ENCODE measurements around the gene GGA2.
"Not testable (repeated sequence)": the region's sequence is repeated elsewhere in the genome, so short reads cannot be mapped to it uniquely, and the experiment has no call there.

GGA2 gene

DNA sequence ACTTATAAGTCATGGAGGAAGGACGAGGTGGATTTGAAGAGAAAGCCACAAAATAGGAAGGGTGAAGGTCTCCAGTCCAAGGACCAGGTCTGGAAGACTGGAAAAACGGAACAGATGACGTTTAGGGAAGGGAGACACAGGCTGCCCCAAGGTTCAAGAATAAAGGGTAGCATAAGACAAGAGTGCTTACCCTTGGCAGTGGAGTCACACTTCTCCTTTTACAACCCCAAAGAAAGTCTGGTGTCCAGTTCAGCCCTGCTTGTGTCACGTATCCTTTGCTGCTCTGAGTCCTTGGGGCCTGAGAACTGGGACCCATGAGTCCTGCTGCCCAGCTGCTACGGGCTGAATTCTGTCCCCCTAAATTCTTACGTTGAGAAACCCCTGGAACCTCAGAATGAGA lies 13.0 kb upstream of the GGA2 start:
- no peak for FAIRE-seq

DNA sequence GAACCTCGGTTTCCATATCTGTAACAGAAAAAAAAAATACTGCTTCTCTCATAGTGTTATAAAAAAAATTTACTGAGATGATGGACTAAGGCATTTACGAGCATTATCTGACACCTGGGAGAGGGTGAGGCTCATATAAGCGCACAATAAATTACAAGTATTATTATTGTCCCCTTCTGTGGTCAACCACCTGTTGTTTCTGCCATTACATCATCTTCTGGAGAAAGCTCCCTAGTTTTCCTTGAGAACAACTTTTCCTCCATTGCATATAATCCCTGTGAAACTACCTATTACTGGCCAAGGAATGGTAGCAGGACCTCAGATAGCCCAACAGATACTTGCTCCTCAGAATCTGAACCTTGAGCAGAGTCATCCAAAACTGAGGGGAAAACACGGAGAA lies 11.7 kb upstream of the GGA2 start:
- FAIRE-seq = no peak

DNA sequence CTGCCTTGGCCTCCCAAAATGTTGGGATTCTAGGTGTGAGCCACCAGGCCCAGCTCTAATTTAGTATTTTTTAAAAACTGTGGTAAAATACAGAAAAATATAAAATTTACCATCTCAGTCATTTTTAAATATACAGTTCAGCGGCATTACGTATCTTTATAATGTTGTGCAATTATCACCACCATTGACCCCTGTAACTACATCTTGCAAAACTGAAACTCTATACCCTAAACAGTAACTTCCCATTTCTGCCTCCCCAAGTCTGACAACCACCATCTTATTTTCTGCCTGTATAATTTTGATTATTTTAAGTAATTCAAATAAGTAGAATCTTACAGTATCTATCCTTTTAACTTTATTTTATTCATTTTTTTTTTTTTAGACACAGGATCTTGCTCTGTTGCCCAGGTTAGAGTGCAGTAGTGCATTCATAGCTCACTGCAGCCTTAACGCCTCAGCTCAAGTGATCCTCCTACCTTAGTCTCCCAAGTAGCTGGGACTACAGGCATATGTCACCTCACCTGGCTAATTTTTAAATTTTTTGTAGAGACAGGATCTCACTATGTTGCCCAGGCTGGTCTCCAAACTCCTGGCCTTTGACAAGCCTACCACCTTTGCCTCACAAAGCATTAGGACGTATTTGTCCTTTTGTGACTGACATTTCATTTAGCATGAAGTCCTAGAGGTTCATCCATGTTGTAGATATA lies 10.9 kb upstream of the GGA2 start:
- no peak for FAIRE-seq

DNA sequence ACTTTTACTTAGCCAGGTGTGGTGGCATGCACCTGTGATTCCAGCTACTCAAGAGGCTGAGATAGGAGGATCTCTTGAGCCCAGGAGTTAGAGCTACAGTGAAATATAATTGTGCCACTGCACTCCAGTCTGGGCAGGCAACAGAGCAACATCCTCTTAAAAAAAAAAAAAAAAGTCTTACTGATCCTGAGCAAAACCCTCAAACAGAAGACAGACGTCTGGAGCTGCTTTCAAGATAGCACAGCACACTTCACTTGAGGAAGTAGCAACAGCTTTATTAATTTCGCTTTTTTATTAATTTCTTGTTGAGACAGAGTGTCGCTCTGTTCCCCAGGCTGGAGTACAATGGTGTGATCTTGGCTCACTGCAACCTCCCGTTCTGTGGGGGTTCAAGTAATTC lies 10.2 kb upstream of the GGA2 start:
- no peak for FAIRE-seq

DNA sequence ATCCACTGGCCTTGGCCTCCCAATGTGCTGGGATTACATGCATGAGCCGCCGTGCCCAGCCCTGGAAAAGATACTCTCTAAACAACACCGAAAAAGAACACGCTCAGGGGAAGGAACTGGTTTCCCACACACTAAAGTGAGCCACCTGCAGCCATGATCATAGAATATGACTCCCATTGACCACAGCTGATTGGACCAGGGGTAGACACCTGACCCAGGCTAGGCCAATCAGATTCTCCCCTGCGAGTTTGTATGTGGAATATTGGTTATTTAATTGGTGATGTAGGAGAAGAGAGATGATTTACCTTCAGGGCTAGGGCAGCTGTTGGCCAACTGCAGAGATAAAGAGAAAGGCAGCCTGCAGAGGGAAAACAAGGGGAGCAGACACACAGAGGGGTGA lies 9.0 kb upstream of the GGA2 start:
- FAIRE-seq = no peak

DNA sequence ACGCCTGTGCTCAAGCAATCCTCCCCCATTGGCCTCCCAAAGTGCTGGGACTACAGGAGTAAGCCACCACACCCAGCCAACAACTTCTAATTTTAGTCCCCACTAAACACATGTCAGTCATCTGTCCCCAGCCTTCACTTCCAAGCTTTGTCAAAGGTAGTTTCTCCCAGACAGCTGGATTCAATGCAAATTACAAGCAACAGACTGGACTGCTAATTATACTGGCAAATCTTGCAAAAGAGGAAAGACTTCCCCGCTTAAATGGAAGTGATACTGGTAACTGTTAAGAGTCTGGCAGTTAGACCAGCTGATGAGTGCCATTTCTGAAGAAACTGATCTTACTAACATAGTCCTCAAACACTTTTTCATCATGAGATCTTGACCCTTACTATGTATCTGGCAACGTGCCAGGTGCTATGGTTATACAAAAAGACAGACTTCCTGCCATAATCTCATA lies 8.2 kb upstream of the GGA2 start:
- FAIRE-seq = no peak

DNA sequence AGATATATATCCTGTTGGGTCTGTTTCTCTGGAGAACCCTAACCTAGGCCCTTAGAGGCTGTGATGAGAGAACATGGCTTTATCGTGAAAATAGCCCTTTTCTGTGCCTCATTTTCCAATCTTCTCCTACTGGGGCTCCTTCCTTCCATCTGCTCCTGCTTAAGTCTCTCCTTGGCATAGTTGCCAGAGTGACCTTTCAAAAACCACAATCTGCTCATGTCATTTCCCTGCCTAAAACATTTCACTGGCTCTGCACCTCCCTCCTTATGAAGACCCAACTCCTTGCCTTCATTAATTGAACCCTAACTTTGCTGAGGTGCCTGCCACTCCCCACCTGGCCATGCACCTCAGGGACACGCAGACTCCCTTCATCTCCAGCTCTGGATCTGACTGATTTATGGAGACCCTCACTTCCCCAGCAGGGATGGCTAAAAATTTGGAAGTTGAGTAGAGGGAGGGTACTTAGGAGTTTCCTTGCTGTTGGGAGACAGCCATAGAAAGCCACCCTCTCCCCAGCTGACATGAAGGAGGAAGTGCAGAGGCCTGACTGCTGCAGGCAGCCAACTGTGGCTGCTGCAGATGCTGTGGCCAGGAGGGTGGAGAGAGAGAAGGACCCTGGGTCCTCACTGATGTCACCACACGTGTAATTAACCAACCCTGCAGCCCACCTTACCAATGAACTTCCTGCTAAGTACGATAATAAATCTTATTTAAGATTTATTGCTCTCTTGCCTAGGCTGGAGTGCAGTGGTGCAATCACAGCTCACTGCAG lies 6.3 kb upstream of the GGA2 start:
- FAIRE-seq = no peak

DNA sequence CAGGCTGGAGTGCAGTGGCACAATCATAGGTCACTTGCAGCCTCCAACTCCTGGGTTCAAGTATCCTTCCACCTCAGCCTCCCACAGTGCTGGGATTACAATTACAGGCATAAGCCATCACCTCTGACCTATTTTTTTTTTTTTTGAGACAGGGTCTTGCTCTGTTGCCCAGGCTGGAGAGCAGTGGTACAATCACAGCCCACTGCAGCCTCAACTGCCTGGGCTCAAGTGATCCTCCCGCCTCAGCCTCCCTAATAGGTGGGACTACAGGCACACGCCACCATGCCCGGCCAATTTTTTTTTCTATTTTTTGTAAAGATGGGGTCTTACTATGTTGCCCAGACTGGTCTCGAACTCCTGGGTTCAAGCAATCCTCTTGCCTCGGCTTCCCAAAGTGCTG lies 5.6 kb upstream of the GGA2 start:
- FAIRE-seq = no peak

DNA sequence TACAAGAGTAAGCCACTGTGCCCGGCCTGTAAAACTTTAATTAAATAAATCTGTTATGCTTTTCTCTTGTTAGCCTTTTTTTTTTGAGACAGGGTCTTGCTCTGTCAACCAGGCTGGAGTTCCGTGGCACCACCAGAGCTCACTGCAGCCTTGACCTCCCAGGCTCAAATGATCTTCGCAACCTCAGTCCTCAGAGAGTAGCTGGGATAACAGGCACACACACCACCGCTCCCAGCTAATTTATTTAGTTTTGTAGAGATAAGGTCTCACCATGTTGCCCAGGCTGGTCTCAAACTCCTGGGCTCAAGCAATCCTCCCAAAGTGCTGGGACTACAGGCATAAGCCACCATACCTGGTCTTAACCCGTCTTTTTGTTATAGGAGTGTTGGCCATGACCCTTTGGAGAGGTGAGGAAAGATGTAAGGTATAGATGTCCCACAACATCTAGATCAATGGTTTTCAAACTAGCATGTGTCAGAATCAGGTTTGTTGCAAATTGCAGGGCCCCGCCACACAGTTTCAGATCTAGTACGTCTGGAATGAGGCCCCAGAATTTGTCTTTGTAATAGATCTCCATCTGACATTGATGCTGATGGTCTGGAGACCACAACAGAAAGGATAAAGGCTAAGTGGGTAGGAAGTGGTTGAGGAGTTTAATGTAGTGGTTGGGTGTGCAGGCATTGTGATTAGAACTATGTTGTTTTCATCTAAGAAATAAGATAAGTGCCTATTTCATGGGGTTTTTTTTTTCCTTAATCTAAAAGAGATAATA lies 4.3 kb upstream of the GGA2 start:
- FAIRE-seq = no peak

DNA sequence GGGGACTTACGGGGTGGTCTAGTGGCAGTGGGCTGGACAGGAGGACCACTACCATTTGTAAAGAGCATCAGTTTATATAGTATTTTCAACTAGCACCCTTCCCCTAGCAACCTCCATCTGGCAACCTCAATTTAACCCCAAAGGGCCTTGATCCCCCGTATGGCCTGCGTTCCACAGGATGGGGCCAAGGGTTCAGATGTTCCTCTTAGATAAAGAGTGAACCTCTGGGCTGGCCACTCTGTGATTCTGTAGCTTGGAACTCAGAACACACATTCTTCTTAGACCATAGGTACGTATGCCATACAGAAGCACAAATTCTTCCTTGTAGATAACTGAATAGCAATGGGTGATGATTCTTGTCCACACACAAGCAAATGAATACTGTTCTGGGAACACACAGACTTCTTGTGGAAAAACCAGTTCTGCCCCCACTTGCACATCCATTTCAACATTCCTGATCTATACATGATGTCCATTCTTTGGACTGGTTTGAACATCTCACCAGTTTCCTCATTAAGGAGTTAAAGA lies 1.9 kb upstream of the GGA2 start:
- no peak for FAIRE-seq

DNA sequence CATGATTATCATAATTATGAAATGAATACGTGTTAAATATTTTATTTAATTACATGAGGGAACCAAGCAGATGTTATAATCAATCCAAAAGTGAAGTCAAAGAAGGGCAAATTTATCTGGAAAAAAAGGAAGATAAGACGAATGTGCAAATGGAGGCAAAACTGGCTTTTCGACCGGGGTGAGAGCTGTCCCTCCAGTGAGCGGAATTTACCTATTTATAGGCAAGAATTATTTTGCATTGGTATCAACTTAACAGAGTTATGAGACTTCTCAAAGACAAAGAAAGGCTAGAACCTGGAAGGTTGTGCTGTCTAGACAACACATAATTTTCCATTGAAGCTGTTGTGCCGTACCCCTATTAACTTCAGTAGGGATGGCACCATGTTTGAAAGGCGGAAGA lies 1.4 kb upstream of the GGA2 start:
- FAIRE-seq = no peak

DNA sequence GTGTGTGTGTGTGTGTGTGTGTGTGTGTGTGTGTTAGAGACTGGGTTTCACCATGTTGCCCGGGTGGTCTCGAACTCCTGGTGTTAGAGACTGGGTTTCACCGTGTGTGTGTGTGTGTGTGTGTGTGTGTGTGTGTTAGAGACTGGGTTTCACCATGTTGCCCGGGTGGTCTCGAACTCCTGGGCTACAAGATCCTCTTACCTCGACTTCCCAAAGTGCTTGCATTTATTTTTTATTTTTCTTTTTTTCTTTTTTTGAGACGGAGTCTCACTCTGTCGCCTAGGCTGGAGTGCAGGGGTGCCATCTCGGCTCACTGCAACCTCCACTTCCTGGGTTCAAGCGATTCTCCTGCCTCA lies 599 bp upstream of the GGA2 start:
- not testable (repeated sequence) for FAIRE-seq

DNA sequence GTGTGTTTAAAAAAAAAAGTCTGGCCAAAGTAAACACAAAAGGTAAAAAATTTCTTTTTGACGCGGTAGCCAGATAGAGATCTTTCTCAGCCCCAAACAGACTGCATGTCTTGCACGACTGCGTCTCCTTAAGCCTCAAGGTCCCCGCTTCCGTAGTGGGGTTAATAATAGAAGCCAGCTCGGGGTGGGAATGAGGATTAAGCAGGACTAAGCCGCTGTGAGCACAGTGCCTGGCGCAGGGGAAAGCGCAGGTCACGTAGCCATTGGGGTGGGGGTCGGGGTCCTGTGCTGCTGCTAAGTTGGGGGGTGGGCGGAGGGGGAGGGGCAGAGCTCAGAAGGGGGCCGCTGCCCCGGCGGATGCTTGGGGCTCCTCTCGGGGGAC lies 521 bp downstream of the GGA2 start:
- no peak for FAIRE-seq

DNA sequence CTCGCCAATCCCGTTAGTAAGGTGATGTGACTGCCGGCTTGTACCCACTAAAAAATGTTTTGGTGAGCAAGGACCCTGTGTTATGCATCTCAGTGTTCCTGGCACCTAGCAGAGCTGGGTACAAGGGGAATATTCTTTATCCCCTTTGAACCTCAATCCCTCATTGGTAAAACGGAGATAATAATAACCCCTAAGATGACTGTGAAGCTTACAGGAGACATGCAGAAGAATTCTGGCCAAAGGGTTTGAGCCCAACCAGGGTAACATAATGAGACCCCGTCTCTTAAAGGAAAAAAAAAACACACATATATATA lies 896 bp downstream of the GGA2 start:
- FAIRE-seq = no peak

DNA sequence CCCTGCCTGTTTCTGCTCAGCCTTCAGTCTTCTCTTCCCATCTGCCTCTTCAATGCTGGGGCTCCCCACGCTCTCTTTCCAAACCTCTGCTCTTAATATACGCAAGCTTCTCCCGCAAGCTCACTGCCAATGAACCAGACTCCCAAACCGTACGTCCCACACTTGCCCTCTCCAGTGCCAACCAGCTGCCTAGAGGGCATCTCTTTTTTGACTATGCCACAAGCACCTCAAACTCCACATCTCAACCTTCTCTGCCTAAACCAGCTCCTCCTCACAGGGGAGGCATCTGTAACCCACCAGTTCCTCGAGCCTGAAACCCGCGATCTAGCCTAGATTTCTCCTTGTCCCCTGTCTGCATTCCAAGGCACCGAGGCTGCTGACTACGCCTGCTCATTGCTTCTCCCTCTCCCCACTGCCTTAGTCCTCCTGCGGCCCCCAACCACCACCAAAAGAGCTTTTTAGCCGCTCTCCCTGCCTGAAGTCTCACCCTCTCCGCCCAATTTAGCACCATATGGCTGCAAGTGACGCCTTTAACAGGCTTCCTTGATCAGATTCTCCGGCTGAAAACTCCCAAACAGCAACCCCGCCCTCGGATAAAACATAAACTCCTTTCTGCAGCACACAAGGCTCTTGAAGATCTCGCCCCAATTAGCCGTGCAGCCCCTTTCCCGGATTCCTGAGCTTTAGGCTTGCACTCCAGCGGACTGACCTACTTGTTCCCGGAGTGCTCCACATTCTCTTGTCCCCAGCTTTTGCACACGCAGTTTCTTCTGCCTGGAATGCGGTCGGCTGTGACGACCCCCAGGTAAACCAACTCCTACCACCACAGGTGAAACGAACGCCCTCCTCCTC lies 1.5 kb downstream of the GGA2 start:
- FAIRE-seq = no peak

DNA sequence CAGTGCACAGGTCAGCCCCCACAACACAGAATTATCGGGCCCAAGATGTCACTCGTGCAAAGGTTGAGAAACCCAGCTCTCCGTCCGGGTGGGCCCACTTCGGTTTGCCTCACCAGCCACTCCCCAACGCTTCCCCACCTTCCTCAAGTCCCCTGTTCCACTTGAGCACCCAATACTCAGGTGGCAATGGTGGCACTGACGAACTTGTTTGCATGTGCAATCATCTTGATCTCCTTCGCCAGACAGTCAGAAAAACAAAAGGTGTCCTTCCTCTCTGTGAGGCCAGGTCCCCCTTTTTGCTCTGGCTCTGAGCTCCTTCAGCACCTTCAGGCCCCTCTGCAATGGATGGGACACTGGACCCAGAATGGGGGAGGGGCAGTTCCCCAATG lies 3.7 kb downstream of the GGA2 start:
- no peak for FAIRE-seq

DNA sequence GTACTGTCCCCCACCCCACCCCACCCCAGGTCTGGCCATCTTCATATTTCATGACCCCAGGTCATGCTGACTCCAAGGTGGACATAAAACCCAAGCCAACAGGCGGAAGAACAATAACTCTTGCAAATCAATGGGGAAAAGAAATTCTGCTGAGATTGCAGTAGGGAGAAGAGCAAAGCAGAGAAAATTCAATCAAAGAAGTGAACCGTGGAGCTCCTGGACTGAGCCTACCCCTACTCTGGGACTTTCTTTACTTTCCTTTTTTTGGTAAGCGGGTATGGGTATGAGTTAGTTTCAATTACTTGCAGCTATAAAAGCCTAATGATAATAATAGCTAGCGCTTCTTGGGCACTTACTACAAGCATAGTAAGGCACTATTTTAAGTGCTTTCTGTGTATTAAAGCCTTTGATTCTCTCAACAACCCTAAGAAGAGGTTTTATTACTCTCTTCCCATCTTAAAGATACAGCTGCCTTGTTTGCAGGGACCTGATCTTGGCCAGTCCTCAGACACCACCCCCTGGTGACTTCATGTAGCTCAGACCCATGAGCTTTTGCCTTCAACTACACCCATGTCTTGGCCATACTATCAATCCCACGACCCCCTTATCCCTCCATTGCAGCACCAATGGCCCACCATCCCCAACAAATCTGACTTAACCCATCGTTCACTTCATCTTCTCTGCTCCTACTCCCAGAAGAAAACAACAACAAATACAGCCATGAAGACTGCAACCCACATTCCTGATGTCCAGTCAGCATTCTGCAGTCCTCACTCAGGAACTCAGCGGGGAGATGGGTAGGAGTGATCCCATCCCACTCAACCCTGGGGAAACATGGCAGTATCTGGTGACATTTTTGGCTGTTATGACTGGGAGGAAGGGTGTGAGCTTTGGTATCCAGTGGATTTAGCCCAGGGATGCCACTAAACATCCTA lies 4.4 kb downstream of the GGA2 start:
- no peak for FAIRE-seq

DNA sequence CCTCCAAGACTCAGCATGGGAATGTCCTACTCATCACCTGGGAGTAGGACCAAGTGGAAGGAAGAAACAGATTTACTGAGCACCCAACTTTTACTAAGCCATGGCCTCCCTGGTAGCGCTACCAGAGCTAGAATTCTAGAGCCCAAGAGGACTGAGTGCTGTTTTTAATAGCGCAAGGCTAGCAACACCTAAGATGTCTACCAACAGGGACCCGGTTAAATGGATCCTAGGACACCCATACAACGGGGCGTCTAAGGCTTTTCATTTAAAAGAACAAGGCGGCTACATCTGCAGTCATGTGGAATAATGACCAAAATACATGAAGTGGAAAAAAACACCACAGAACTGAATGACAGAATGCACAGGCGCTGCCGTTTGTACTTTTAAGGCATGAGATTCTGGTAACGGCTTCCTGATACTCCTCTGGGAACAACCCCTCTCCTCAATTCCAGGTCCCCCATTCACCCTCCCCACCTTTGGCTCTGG lies 5.1 kb downstream of the GGA2 start:
- FAIRE-seq = no peak

DNA sequence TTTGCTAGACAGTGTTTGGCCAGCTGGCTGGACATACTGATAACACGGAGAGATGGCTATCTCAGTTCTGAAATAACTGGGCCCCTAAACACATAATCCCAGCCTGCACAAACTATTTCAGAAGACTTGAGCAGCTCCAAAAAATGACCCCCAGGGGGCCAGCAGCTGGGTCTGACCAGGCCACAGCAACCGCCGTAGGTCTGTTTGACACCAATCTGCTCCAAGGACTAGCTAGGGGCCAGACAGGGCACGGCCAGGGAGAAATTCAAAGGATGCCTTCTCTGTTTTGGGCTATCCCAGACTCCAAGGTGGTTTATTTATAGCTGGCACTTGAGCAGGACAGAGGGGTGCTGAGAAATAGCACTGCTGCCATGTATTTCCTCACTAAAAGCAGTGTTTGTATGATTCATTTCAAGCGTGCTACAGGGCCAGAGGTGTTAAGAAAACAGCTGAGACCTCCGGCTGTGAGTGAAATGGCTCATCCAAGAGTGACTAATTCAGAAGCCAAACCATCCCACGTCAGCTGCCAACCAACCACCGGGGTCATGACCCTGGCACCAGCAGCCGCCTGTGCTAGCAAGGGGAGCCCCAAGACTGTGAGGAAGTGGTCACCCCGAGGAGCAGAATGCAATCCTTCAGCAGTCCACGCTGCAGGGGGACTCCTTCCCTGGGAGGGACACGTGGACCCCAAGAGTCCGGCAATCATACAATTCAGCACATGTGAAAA lies 5.7 kb downstream of the GGA2 start:
- no peak for FAIRE-seq

DNA sequence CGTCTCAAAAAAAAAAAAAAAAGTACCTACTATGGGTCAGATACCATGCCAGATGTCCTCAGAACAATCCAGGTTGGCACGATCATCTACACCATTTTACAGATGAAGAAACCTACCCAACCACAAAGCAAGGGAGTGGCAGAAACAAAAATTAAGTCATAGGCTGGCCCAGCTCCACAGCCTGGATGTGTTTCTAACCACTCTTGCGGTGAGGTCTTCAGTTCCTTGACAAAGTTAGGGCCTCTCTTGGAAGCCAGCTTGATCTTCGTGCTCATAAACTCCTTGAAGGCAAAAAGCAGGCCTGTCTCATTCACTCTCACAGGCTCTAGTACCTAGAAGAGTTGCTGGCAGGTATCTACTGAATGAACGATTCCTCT lies 6.2 kb downstream of the GGA2 start:
- no peak for FAIRE-seq

DNA sequence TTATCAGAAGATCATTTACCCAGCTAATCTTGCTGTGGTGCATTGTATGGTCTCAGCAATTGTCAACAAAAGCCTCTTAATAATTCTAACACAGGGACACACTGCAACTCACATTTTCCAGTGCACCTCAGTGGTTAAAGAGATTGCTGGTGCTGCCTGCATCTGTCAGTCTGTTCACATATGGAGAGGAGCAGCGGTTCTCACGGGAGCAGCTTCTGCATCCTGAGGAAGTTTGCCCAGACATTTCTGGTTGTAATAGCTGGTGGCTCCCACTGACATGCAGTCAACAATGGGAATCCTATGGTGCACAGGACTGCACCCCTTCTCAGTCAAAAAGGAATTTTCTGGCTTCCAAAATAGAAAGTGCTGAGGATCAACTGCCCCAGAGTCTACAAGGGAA lies 7.8 kb downstream of the GGA2 start:
- FAIRE-seq = no peak

Data from A204.1 (cell line).